Measurements from ENCODE around the gene DISC1. TPM values are rescaled to one million over a fixed set of nuclear protein-coding genes. Genes with fewer than 3 reads are reported as not detected.

Gene DISC1
- polyA plus RNA-seq, 1 donor from 2014 or later: 0.84 TPM

- no peaks in the 10 kb centered on the region for H4K20me1 ChIP-seq (ENCODE audit: insufficient read depth)
- no peaks in the 10 kb centered on the region for H3K36me3 ChIP-seq (ENCODE audit: insufficient read depth, low read length)
- no peaks in the 10 kb centered on the region for H3K79me2 ChIP-seq (replicated peaks; ENCODE audit: insufficient read depth, low read length)
- H3K9me2 ChIP-seq (ENCODE audit: insufficient read depth, low read length): no peaks in the 10 kb centered on the region
- H2AFZ ChIP-seq (ENCODE audit: low read depth, low read length): no peak overlapping the region
- TF ChIP-seq SMC3 (conservative IDR thresholded peaks at IDR 0.05; ENCODE audit: poor library complexity) (no peak), REST (IDR thresholded peaks at IDR 0.05; ENCODE audit: borderline replicate concordance) (no peak), RAD21 (conservative IDR thresholded peaks at IDR 0.05) (no peak), CTCF (IDR thresholded peaks at IDR 0.05; ENCODE audit: poor library complexity, severe bottlenecking) (no peak), TAF1 (IDR thresholded peaks at IDR 0.05; ENCODE audit: low read depth) (no peak), MXI1 (conservative IDR thresholded peaks at IDR 0.05; ENCODE audit: poor library complexity, severe bottlenecking) (no peak), EZH2 (IDR thresholded peaks at IDR 0.05; ENCODE audit: borderline replicate concordance, insufficient read depth, low read length, poor library complexity, severe bottlenecking) (no peak), POLR2AphosphoS5 (IDR thresholded peaks at IDR 0.05) (no peak), EP300 (conservative IDR thresholded peaks at IDR 0.05; ENCODE audit: poor library complexity, severe bottlenecking) (no peak)
- H3K9me3 ChIP-seq (ENCODE audit: low read length): no peaks in the 10 kb centered on the region
- H3F3A ChIP-seq (ENCODE audit: insufficient read depth, low read length, poor library complexity, severe bottlenecking): no peaks in the 10 kb centered on the region
- H3K27ac ChIP-seq (ENCODE audit: low read length): no peak overlapping the region
- no peak overlapping the region for H3K9ac ChIP-seq (ENCODE audit: low read length)
- H3K4me2 ChIP-seq (ENCODE audit: low read length): no peak overlapping the region
- no peaks in the 10 kb centered on the region for H3K27me3 ChIP-seq (ENCODE audit: insufficient read depth, low read depth, low read length)
- no peak overlapping the region for H3K4me3 ChIP-seq (ENCODE audit: low read length)
Measured at GRCh38 chr1:231768416-231768815, 141.8 kb downstream of the DISC1 start.

DNA sequence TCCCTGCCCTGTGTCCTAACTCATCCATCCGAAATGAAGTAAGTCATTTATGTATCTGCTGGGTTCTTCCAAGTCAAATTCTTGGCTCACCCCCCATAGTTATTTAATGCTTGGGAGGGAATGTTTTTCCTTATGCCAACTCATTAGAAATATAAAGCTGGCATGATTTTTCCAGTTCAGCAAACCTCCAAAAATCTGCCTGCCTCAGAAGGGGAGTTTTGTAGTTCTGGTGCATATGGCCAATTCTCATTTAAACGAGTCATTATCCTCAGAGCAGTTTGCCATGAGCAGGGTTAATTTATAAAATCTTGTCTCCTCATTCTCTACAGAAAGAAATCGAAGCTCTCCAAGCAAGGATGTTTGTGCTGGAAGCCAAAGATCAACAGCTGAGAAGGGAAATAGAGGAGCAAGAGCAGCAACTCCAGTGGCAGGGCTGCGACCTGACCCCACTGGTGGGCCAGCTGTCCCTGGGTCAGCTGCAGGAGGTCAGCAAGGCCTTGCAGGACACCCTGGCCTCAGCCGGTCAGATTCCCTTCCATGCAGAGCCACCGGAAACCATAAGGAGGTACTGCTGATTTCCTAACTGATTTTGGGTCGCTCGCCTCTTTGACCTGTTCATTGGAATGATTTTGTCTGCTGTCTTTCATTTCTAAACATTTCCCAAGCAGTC, 144.1 kb downstream of the DISC1 start:
- Histone ChIP-seq H3K9ac (ENCODE audit: low read length) (no peak overlapping the region), H3K4me3 (ENCODE audit: low read length) (no peak overlapping the region), H3F3A (ENCODE audit: insufficient read depth, low read length, poor library complexity, severe bottlenecking) (no peaks in the 10 kb centered on the region), H3K27me3 (ENCODE audit: insufficient read depth, low read depth, low read length) (no peaks in the 10 kb centered on the region), H2AFZ (ENCODE audit: low read depth, low read length) (no peak overlapping the region), H3K4me2 (ENCODE audit: low read length) (no peak overlapping the region), H3K9me3 (ENCODE audit: low read length) (no peaks in the 10 kb centered on the region), H3K36me3 (ENCODE audit: insufficient read depth, low read length) (no peaks in the 10 kb centered on the region), H3K79me2 (replicated peaks; ENCODE audit: insufficient read depth, low read length) (no peaks in the 10 kb centered on the region), H3K9me2 (ENCODE audit: insufficient read depth, low read length) (no peaks in the 10 kb centered on the region), H3K27ac (ENCODE audit: low read length) (no peak overlapping the region), H4K20me1 (ENCODE audit: insufficient read depth) (no peaks in the 10 kb centered on the region)
- TF ChIP-seq MXI1 (conservative IDR thresholded peaks at IDR 0.05; ENCODE audit: poor library complexity, severe bottlenecking) (no peak), POLR2AphosphoS5 (IDR thresholded peaks at IDR 0.05) (no peak), RAD21 (conservative IDR thresholded peaks at IDR 0.05) (no peak), REST (IDR thresholded peaks at IDR 0.05; ENCODE audit: borderline replicate concordance) (no peak), EZH2 (IDR thresholded peaks at IDR 0.05; ENCODE audit: borderline replicate concordance, insufficient read depth, low read length, poor library complexity, severe bottlenecking) (no peak), CTCF (IDR thresholded peaks at IDR 0.05; ENCODE audit: poor library complexity, severe bottlenecking) (no peak), TAF1 (IDR thresholded peaks at IDR 0.05; ENCODE audit: low read depth) (no peak), EP300 (conservative IDR thresholded peaks at IDR 0.05; ENCODE audit: poor library complexity, severe bottlenecking) (no peak), SMC3 (conservative IDR thresholded peaks at IDR 0.05; ENCODE audit: poor library complexity) (no peak)

Data from neural cell (in vitro differentiated cells).